Mesenchymal stem cell (in vitro differentiated cells and primary cell): ENCODE measurements around the gene FOXD4L6.
"Not testable (repeated sequence)": the region's sequence is repeated elsewhere in the genome, so short reads cannot be mapped to it uniquely, and the experiment has no call there.

Source experiments
- DNase-seq: peaks from one replicate; pipeline ENCODE4 v3.0.0-alpha.2; 2013
- H2AFZ ChIP-seq: one replicate; pipeline ENCODE4 v1.6.1; 2013; ENCODE audit warnings: low read depth, mild to moderate bottlenecking, control low read depth, inconsistent platforms, low read length, moderate library complexity
- H2AK5ac ChIP-seq: 2 replicates; pipeline ENCODE4 v1.6.1; 2013; ENCODE audit warnings: low read length, moderate library complexity, mild to moderate bottlenecking, inconsistent platforms; ENCODE audit not compliant: severe bottlenecking
- H2BK120ac ChIP-seq: one replicate; pipeline ENCODE4 v1.6.1; 2013; ENCODE audit warnings: low read depth, mild to moderate bottlenecking, inconsistent platforms, low read length, moderate library complexity
- H2BK12ac ChIP-seq, 2 experiments: one replicate each; pipeline ENCODE4 v1.6.1; 2013; ENCODE audit warnings: inconsistent platforms in 2 of 2, low read length in 2 of 2, mild to moderate bottlenecking in 2 of 2, moderate library complexity in 2 of 2, control low read depth in 1 of 2
- H2BK15ac ChIP-seq: one replicate; pipeline ENCODE4 v1.6.1; 2013; ENCODE audit warnings: mild to moderate bottlenecking, low read depth, inconsistent platforms; ENCODE audit not compliant: poor library complexity, severe bottlenecking
- H2BK5ac ChIP-seq: 2 replicates; pipeline ENCODE4 v1.6.1; 2013; ENCODE audit warnings: low read depth, mild to moderate bottlenecking, low read length, control low read depth, inconsistent platforms; ENCODE audit not compliant: poor library complexity, severe bottlenecking
- H3K14ac ChIP-seq, 2 experiments: one replicate each; pipeline ENCODE4 v1.6.1; 2013; ENCODE audit warnings: inconsistent platforms in 2 of 2, low read length in 2 of 2, control low read depth in 1 of 2, mild to moderate bottlenecking in 1 of 2, moderate library complexity in 1 of 2
- H3K18ac ChIP-seq, 2 experiments: one replicate each; pipeline ENCODE4 v1.6.1; 2013; ENCODE audit warnings: inconsistent platforms in 2 of 2, low read length in 2 of 2, control low read depth in 1 of 2, low read depth in 1 of 2, mild to moderate bottlenecking in 1 of 2
- H3K23ac ChIP-seq, 2 experiments: one replicate each; pipeline ENCODE4 v1.6.1; 2013; ENCODE audit warnings: inconsistent platforms in 2 of 2, low read length in 2 of 2, mild to moderate bottlenecking in 2 of 2, moderate library complexity in 2 of 2, control low read depth in 1 of 2
- H3K27ac ChIP-seq: 2 replicates; pipeline ENCODE4 v1.5.1; 2013; ENCODE audit warnings: mild to moderate bottlenecking, moderate library complexity, low read length, control low read depth, inconsistent platforms; ENCODE audit not compliant: poor library complexity, severe bottlenecking
- H3K27me3 ChIP-seq, 2 experiments: 2 replicates each; pipeline versions ENCODE4 v1.6.1 to v1.7.0; 2013; ENCODE audit warnings: low read length in 2 of 2, mild to moderate bottlenecking in 2 of 2, moderate library complexity in 2 of 2, control low read depth in 1 of 2, inconsistent platforms in 1 of 2; ENCODE audit not compliant: control insufficient read depth in 1 of 2, insufficient read depth in 1 of 2
- H3K36me3 ChIP-seq, 2 experiments: 2 replicates each; pipeline versions ENCODE4 v1.6.1 to v1.7.0; 2013; ENCODE audit warnings: low read length in 2 of 2, control low read depth in 1 of 2, inconsistent platforms in 1 of 2, low read depth in 1 of 2, mild to moderate bottlenecking in 1 of 2; ENCODE audit not compliant: insufficient read depth in 2 of 2, control insufficient read depth in 1 of 2
- H3K4ac ChIP-seq, 2 experiments: one replicate each; pipeline ENCODE4 v1.6.1; 2013; ENCODE audit warnings: inconsistent platforms in 2 of 2, low read length in 2 of 2, mild to moderate bottlenecking in 2 of 2, moderate library complexity in 2 of 2, control low read depth in 1 of 2, low read depth in 1 of 2
- H3K4me1 ChIP-seq: 2 replicates; pipeline ENCODE4 v1.6.1; 2013; ENCODE audit warnings: low read depth, low read length, control low read depth; ENCODE audit not compliant: control insufficient read depth, insufficient read depth
- H3K4me2 ChIP-seq: 2 replicates; pipeline ENCODE4 v1.6.1; 2013; ENCODE audit warnings: low read length, mild to moderate bottlenecking, inconsistent platforms; ENCODE audit not compliant: poor library complexity, severe bottlenecking
- H3K4me3 ChIP-seq, 2 experiments: 2 replicates each; pipeline versions ENCODE4 v1.5.1 to v1.7.0; 2013; ENCODE audit warnings: low read length in 2 of 2, mild to moderate bottlenecking in 2 of 2, control low read depth in 1 of 2, low read depth in 1 of 2; ENCODE audit not compliant: insufficient read depth in 1 of 2
- H3K79me1 ChIP-seq: replicated peaks from 2 replicates; pipeline ENCODE4 v1.6.1; 2013; ENCODE audit warnings: mild to moderate bottlenecking, control low read depth, low read length, inconsistent platforms; ENCODE audit not compliant: poor library complexity, severe bottlenecking
- H3K9ac ChIP-seq: 2 replicates; pipeline ENCODE4 v1.7.0; 2013; ENCODE audit warnings: mild to moderate bottlenecking, low read length, moderate library complexity
- H3K9me3 ChIP-seq: 2 replicates; pipeline ENCODE4 v1.7.0; 2013; ENCODE audit warnings: mild to moderate bottlenecking, low read length; ENCODE audit not compliant: control insufficient read depth
- H4K8ac ChIP-seq: one replicate; pipeline ENCODE4 v1.6.1; 2013; ENCODE audit warnings: inconsistent platforms, mild to moderate bottlenecking, low read length, moderate library complexity
- H4K91ac ChIP-seq: one replicate; pipeline ENCODE4 v1.6.1; 2013; ENCODE audit warnings: mild to moderate bottlenecking, low read length, inconsistent platforms
- WGBS: methylation state at CpG from one replicate; pipeline ENCODE4 v1.1.7; 2013; ENCODE audit warnings: mixed read lengths; 5-methylcytosine and 5-hydroxymethylcytosine counted together

The FOXD4L6 gene

DNA sequence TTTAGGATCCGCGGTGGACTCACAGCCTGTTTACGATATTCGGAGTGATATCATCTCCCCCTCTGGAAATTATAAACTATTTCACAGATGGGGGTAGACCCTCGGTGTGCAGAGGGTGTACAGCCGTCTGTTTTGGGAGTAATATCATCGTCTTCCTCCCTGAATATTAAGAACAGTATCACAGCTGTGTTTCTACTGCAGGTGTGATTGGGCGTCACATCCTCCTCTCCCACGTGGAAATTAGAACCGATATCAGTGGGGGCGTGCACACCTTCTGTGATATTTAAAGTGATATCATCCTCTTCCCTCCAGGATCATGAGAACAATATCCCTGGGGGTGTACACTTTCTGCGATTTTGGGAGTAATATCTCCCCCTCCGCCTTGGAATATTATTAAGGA, 19.2 kb downstream of the FOXD4L6 start:
- H2BK15ac ChIP-seq, H3K4me3 ChIP-seq, H3K4me2 ChIP-seq, H3K9me3 ChIP-seq, H2BK12ac ChIP-seq, H3K23ac ChIP-seq, H3K4ac ChIP-seq, DNase-seq, H2AFZ ChIP-seq, H3K4me1 ChIP-seq, H3K27me3 ChIP-seq, H2AK5ac ChIP-seq, H3K9ac ChIP-seq, H2BK120ac ChIP-seq, H3K14ac ChIP-seq, H3K36me3 ChIP-seq, H3K27ac ChIP-seq, H3K18ac ChIP-seq, H4K91ac ChIP-seq, H4K8ac ChIP-seq, H3K79me1 ChIP-seq, H2BK5ac ChIP-seq: not testable (repeated sequence)
- no CpG with 5 or more reads among the region's 13 CpGs for WGBS

DNA sequence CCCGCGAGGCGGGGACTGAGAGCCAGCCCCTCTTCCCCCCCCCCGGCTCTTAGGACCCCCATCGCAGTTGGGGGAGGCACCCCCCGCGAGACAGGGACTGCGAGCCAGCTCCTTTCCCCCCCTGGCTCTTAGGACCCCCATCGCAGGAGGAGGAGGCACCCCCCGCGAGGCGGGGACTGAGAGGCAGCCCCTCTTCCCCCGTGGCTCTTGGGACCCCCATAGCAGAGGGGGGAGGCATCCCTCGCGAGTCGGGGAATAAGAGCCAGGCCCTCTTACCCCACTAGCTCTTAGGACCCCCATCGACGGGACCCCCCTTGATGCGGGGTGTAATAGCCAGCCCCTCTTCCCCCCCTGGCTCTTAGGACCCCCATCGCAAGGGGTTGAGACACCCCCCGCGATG, 19.7 kb downstream of the FOXD4L6 start:
- not testable (repeated sequence) for H3K79me1 ChIP-seq, H3K23ac ChIP-seq, H3K9me3 ChIP-seq, H3K9ac ChIP-seq, H3K4me1 ChIP-seq, H2AFZ ChIP-seq, H3K18ac ChIP-seq, H3K27ac ChIP-seq, H2BK120ac ChIP-seq, H3K27me3 ChIP-seq, H2BK15ac ChIP-seq, H4K91ac ChIP-seq, H3K36me3 ChIP-seq, H2BK5ac ChIP-seq, H2BK12ac ChIP-seq, H3K4me2 ChIP-seq, H2AK5ac ChIP-seq, H3K4ac ChIP-seq, H3K14ac ChIP-seq, DNase-seq, H3K4me3 ChIP-seq, H4K8ac ChIP-seq
- no CpG with 5 or more reads among the region's 22 CpGs for WGBS

DNA sequence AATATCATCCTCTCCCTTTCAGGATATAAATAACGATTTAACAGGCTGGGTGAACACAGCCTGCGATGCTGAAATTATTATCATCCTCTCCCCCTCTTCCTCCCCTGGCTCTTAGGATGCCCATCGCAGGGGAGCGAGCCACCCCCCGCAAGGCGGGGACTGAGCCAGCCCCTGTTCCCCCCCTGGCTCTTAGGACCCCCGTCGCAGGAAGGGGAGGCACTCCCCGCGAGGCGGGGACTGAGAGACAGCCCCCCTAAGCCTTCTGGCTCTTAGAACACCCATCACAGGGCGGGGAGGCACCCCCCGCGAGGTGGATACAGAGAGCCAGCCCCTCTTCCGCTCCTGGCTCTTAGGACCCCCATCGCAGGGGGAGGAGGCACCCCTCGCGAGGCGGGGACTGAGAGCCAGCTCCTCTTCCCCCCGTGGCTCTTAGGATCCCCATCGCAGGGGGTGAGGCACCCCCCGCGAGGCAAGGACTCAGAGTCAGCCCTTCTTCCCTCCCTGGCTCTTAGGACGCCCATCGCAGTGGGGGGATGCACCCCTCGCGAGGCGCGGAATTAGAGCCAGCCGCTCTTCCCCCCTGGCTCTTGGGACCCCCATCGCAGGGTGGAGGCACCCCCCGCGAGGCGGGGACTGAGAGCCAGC, 21.9 kb downstream of the FOXD4L6 start:
- not testable (repeated sequence) for H2BK15ac ChIP-seq, H3K36me3 ChIP-seq, H2AFZ ChIP-seq, H3K23ac ChIP-seq, H3K9me3 ChIP-seq, H2BK120ac ChIP-seq, H3K14ac ChIP-seq, DNase-seq, H3K79me1 ChIP-seq, H2BK5ac ChIP-seq, H3K9ac ChIP-seq, H2BK12ac ChIP-seq, H4K91ac ChIP-seq, H3K18ac ChIP-seq, H2AK5ac ChIP-seq, H3K4me3 ChIP-seq, H3K4me2 ChIP-seq, H3K27me3 ChIP-seq, H3K27ac ChIP-seq, H3K4me1 ChIP-seq, H4K8ac ChIP-seq, H3K4ac ChIP-seq
- WGBS = 38% methylated on average over 2 of the region's 34 CpGs

DNA sequence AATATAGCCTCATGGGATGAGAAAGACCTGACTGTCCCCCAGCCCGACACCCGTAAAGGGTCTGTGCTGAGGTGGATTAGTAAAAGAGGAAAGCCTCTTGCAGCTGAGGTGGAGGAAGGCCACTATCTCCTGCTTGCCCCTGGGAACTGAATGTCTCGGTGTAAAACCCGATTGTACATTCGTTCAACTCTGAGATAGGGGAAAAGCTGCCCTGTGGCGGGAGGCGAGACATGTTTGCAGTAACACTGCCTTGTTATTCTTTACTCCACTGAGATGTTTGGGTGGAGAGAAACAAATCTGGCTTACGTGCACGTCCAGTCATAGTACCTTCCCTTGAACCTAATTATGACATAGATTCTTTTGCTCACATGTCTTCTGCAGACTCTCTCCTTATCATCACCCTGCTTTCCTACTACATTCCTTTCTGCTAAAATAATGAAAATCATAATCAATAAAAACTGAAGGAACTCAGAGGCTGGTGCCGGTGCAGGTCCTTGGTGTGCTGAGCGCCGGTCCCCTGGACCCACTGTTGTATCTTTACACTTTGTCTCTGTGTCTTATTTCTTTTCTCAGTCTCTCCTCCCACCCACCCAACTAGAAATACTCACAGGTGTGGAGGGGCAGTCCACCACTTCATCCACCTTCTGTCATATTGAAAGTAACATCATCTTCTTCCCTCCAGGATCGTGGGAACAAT, 22.8 kb downstream of the FOXD4L6 start:
- not testable (repeated sequence) for H3K4me1 ChIP-seq, H2BK15ac ChIP-seq, H4K8ac ChIP-seq, H2AK5ac ChIP-seq, H3K27me3 ChIP-seq, H2BK12ac ChIP-seq, DNase-seq, H2BK5ac ChIP-seq, H3K4me2 ChIP-seq, H3K27ac ChIP-seq, H4K91ac ChIP-seq, H3K4ac ChIP-seq, H3K14ac ChIP-seq, H3K4me3 ChIP-seq, H3K9ac ChIP-seq, H3K79me1 ChIP-seq, H3K23ac ChIP-seq, H3K18ac ChIP-seq, H3K9me3 ChIP-seq, H2AFZ ChIP-seq, H2BK120ac ChIP-seq, H3K36me3 ChIP-seq
- 81% methylated on average over 3 of the region's 13 CpGs for WGBS
